NCI-H2107 treated with DMSO at 0.1 percent for 48 hours (cell line): Measurements from ENCODE around the gene PCNX1.
"Not testable (repeated sequence)": the region's sequence is repeated elsewhere in the genome, so short reads cannot be mapped to it uniquely, and the experiment has no call there.

Experiments used
- DNase-seq: peaks from one replicate; lab custom pipeline; 2025; ENCODE audit not compliant: unreplicated experiment; lab: John Stamatoyannopoulos, UW

Gene PCNX1

DNA sequence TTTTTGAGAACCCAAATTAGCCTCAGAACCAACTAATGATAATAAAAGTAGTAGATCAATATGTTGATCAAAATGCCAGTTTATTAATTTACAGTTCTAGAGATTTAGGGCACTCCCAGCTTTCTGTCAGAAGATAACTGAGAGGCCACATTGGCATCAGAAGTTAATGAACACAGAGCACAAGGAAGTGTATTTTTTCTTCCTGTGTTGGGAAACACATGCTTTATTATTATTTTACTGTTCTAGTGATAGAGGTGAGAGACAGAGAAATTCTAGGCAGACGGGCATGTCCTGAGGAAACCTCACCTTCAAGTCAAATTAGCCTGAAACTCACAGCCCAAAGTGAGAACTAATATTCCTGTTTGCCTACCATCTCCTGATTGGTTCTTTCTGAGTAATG is 213.7 kb downstream of the PCNX1 start:
- DNase-seq = no peak

DNA sequence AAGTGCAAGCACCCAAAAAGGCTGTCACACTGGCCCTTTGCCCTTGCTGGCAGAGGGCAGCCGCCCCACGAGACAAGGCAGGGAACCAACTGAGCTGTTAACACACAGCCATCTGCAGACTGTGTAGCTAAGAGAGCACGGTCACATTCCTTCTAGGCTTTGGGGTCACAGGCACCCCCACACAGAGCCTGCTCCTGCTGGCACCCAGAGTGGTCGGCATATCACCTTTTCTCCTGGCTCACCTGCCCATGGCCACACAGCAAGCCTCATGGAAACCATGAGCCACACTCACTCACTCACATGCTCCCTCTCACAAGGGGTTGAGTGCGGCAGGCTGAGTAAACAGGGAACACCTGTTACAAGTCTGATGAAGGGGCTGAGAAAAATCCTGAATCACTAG is 214.5 kb downstream of the PCNX1 start:
- DNase-seq = peak; percentile 2

GRCh38 chr14:71122866-71123565 is 215.8 kb downstream of the PCNX1 start:
- no peak for DNase-seq

DNA sequence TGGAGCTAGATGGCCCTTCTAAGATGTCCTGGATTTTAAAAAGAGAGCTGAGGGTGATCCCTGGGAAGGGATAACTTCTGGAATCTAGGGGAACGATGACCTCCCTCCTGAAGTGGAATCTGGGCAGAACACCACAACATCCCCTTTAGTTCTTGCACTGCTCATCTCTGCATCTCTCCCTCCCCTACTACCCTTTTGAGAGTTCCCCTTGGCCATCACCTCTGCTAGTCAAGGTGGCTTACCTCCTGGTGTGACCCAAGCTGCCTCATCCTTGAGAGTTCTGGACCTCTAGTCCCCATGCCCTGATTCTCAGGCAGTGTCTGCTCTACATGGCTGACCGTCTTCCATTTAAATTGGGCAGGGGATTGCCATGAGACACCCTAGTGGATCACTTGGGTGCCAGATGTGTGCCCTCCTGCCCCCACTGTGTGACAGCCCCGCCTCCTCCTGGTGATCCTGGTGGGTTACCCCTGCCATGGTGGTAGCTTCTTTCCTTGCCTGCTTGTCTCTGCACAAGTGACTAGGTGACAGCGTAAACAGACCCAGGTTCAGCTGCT is 216.4 kb downstream of the PCNX1 start:
- DNase-seq = no peak

DNA sequence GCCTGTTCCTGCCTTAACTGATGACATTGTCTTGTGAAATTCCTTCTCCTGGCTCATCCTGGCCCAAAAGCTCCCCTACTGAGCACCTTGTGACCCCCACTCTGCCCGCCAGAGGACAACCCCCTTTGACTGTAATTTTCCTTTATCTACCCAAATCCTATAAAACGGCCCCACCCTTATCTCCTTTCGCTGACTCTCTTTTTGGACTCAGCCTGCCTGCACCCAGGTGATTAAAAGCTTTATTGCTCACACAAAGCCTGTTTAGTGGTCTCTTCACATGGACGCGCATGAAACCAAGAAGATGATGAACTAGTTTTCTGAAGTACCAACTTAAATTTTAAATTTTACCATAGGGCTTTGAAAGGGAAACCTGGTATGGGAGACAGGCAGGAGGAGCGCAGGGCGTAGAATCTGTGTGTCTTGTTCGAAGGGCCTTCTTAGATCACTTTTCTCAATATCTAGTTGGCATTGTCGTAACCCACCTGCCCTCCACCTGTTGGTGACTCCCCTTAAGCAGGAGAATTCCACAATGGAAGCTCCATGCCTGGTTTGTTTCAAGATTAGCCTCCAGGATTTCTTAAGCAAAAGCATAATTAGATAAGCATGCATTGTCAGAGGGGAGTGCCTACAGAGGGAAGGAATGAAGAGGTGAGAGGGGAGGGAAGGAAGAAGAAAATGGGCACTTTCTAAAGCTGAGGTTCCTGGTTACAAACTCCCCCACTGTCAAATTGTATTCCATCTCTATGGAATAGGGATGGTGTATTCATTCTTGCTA is 222.6 kb downstream of the PCNX1 start:
- DNase-seq = not testable (repeated sequence)

GRCh38 chr14:71130491-71131179 is 223.4 kb downstream of the PCNX1 start:
- DNase-seq = no peak

- DNase-seq = no peak
These were observed 226.0 kb downstream of the PCNX1 start for GRCh38 chr14:71133296-71133695.

DNA sequence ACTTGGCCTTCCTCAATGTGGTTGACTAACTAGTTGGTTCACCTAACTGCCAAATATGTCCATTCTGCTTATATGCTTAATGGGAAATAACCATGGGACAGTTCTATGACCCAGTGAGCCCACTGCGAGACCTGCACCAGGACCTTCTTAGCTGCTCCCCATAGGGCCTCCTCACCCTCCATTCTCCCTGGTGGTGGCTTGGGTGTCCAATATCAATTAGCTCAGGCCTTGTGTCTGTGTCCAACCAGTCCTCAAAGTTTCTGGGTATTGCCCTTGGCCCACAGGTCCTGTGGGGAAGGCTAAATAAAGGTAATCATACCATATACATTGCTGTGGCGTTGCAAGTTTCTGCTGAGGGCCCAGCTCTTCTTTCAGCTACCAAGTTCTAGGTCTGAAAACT is 228.2 kb downstream of the PCNX1 start:
- no peak for DNase-seq

DNA sequence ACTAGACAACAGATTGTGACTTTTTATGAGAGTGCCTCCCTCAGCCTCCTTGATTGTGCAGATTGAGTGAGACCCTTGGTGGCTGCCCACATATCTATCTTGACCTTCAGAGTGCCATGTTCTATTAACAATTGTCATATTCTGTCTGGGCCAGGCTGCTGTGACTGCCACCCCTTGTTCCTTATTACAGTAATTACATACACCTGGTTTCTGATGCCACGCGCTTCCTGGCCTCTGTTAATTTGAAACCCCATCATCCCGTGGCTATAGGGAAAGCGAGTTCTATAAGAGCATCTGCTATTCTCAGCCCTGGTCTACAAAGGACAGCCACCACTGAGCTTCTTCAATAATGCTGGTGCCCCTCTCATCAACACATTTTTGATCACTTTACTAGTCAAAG is 228.7 kb downstream of the PCNX1 start:
- DNase-seq = peak; percentile 54

DNA sequence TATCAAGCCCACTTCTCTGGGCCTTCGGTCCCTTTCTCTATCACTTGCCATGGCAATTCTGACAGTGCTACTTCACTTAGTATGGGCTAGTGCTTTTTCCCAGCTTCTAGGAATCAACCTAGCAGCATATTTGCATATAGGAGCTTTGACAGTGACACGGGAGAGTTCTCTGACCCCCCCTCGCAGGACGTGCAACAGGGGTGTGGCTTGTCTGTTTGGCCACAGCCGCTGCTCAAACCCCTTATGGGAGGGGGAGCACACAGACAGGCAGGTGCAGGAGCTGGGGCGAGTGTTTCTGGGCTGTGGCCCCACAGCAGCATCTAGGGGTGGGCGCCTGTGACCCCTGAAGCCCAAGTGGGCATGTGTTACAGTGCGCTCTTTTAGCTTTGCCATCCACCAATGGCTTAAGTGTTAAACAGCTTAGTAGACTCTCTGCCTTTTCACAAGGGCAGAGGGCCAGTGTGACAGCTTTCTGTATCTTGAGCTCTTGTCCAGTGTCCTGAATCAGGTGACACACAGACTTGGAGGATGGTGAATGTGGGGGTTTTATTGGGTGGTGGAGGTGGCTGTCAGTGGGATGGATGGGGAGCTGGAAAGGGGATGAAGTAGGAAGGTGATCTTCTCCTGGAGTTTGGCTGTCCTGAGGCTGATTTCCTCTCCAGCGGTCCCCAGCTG is 229.3 kb downstream of the PCNX1 start:
- peak; percentile 3 for DNase-seq

DNA sequence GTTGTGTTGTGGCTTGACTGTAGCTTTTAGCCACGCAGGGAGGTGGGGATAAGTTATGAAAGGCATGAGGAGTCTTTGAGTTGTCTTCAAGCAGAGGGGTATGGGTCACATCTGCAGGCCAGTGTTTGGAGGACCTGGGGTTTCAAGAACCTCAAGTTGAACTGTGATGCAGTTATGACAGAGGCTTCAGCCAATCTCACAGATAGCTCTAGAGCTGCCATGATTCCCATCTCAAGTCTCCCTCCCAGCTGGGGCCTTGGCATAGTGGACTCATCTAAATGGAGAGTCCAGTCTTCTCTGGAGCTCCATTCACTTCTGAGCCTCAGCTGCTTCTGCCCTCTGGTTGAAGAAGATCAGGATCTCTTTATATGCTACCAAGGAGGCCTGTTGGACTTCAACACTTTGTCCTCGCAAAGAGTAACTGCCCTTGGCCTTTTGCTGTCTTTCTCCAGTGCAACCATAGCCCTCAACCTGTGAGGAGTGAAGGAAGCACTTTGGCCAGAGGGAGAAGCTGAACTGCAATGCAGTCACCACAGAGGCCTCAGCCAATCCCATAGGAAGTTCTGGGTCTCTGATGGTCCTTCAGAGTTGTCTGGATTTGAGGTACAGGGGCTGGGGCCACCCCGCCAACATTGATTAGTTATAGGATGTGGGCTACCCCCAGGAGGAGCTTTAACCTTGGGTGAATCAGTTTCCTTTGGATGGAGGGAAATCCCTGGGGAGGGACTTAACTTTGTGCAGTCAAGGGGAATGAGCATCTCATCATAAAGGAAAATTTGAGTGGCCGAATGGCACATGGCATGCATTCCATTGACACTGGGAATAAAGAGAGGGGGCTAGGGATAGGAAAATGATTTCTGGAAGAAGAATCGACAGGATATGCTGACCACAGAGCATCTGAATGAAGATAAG is 230.5 kb downstream of the PCNX1 start:
- no peak for DNase-seq

DNA sequence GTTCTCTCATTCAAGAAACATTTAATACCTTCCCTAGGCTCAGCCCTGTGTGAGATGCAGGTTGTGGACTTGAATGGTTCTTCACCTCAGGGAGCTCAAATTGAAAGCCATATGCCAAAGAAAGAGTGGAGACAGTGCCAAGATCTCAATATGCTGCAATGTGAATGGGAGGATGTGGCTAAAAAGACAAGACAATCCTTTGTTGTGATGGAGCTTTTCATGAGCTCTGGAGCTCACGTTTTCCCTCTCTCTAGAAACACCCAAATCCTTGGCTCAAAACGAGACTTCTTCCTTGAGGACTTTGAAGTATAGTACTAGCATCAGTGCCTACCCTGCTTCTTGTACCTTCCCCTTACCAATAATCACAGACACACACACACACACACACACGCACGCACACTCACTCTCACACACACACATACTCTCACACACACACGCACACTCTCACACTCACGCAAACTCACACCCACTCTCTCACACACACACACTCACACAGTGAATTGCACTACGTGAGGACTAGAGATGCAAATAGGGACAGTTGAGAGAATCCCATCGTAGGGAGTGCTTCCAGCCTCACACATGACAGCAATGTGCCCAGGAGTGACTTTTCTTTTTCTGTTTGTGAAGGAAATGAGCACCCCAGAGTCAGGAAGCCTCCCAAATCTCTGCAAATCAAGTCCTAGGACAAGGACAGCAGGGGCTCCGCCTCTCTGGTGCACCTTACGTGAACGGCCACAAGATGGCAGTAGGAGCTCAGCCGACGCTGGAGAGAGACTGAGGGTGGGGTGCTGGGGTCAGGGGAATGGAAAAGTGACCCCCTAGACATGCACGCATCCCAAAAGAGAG is 231.4 kb downstream of the PCNX1 start:
- peak; percentile 52 for DNase-seq

DNA sequence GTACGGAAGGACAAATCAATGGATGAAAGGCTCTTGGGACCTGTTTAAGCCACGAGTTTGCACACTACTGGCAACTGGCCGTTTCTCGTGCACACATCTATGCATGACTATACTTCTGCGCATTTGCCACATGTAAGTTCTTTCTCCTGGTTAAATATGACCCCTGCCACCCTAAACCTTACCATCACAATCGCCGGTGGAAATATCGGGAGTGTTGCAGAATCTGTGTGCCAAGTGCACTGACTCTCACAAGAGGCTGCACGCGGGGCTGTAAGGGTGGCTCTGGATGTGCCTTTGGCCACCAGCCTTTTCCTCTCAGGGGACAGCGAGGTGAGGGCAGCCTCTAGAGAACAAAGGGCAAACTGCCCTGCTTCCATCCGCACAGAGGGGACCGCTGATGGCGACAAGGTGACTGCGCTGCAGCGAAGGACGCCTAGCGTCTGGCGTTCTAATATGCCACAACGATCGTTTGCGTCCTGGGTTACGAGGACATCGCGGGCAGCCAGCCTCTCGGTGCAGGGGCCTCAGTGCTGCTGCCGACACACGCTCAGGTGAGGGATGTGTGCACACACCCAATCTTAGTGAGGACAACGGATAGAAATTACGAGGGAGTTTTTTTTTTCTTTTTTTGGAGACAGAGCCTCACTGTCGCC is 232.2 kb downstream of the PCNX1 start:
- DNase-seq = no peak

GRCh38 chr14:71140157-71140556 is 232.9 kb downstream of the PCNX1 start:
- DNase-seq = no peak

DNA sequence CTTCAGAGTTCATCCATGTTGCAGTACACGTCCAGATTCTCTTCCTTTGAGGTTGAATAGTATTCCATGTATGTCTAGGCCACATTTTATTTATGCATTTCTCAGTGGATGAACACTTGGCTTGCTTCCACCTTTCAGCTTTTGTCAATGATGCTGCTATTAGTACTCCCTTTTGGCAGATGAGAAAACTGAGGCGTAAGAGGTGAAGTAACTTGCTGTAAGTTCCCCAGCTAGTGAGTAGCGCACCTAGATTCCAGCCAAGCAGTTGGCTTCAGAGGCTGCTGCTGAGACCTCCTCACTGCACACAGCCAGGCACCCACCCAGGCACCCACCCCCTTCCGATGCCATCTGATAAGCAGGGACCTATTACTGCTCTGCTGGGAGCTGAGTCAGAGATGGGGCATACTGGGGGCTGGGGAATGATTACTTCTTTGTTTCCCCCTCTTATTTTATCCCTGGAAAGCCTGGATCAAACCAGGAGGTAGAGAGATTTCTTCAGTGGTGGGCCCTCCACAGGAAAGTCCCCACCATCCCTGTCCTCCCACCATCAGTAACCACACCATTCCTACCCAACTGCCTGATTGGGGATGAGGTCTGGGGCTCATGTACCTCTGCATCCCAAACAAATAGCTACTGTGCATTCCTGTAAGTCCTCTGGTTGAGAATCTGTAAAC is 234.6 kb downstream of the PCNX1 start:
- DNase-seq = no peak

DNA sequence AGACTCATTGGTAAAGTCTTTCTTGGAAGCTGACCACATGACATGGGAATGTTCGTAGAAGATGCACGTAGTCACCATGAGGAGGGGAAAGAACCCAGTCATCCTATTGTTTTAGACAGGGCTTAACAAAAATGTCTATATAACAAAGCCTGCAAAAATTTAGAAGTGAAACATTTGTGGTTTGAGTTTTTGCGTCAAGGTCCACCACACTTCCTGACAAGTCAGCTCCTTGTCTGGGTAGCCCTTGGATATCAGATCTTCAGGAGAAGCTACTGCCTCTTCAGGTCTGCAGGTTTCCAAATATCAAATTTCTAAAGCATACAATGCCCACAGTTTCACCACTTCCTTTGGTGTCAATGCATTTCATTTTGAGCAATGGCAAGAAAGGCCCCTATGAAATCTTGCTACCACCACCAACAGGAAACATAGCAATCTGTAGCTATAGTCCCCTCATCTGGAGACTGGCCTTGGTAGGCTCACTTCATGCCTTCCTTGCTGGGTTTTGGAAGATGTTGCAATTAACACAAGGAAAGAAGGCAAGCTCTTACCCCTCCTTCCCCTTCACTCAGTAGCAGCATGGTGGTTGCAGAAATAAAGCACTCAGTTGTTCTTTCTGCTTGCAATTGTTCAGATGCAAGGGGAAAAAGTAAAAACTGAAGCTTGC is 235.2 kb downstream of the PCNX1 start:
- no peak for DNase-seq

DNA sequence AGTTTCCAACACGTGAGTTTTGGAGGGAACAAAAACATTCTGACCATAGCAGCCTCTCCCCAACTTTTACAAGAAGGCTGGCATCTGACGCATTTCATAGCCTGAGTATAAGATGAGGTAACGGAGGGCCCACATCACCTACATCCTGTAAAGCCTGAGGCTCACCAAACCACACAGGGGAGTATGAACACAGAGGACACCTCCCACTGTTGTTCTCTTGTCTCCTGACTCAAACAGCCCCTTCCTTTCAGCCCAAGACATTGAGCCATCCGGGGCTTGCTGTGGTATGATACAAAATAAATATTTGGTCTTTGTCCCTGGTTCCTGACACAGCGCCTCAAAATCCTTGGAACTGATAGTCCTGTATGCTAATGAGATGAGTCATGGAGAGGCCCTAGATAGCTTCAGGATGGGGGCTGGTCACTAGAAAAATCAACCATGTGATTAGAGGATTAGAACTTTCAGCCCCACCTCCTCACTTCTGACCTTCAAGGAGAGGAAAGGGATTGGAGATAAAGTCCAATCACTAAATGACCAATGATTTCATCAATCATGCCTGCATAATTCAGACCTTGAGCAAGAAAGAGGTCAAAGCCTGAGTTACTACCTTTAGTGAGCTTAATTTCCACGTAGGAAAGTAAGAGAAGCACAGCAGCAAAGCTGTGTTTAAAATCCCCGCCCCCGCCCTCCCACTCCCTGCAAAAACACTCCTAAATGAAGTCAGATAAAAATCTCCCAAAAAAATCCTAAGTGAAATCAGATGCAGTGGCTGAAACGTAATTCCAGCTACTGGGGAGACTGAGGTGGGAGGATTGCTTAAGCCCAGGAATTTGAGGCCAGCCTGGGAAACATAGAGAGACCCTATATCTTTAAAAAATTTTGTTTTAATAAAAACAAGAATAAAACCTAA is 236.4 kb downstream of the PCNX1 start:
- DNase-seq = no peak
